Mesendoderm (in vitro differentiated cells): ENCODE measurements around the gene MAMSTR.
A peak's percentile ranks its signal among the peaks of the same experiment; 100 is the strongest.

Experiments used
- DNase-seq: peaks from one replicate; pipeline ENCODE4 v3.0.0; 2013
- H2AK5ac ChIP-seq: 2 replicates; pipeline ENCODE4 v1.6.1; 2013; ENCODE audit warnings: low read length, inconsistent platforms
- H2BK120ac ChIP-seq: 2 replicates; pipeline ENCODE4 v1.6.1; 2013; ENCODE audit warnings: low read depth, mild to moderate bottlenecking, low read length, moderate library complexity, mixed read lengths
- H2BK15ac ChIP-seq: replicated peaks from 2 replicates; pipeline ENCODE4 v1.6.1; 2013; ENCODE audit warnings: low read depth, mild to moderate bottlenecking, moderate library complexity
- H2BK5ac ChIP-seq: 2 replicates; pipeline ENCODE4 v1.6.1; 2013; ENCODE audit warnings: low read length, inconsistent platforms
- H3K18ac ChIP-seq: 2 replicates; pipeline ENCODE4 v1.6.1; 2013; ENCODE audit warnings: mild to moderate bottlenecking, low read length, mixed read lengths
- H3K23ac ChIP-seq: one replicate; pipeline ENCODE4 v1.6.1; 2013; ENCODE audit warnings: low read length
- H3K27ac ChIP-seq: 2 replicates; pipeline ENCODE4 v1.5.1; 2013; ENCODE audit warnings: low read depth, mild to moderate bottlenecking, inconsistent platforms, low read length, moderate library complexity
- H3K27me3 ChIP-seq: 2 replicates; pipeline ENCODE4 v1.6.1; 2013; ENCODE audit warnings: low read length, control low read depth, mild to moderate bottlenecking, inconsistent platforms; ENCODE audit not compliant: insufficient read depth, poor library complexity
- H3K36me3 ChIP-seq: 2 replicates; pipeline ENCODE4 v1.6.1; 2013; ENCODE audit warnings: low read length, inconsistent platforms; ENCODE audit not compliant: control insufficient read depth, insufficient read depth
- H3K4ac ChIP-seq: one replicate; pipeline ENCODE4 v1.6.1; 2013; ENCODE audit warnings: low read depth, mild to moderate bottlenecking, low read length, moderate library complexity
- H3K4me1 ChIP-seq: 2 replicates; pipeline ENCODE4 v1.6.1; 2013; ENCODE audit warnings: low read depth, low read length, inconsistent platforms; ENCODE audit not compliant: control insufficient read depth
- H3K4me2 ChIP-seq: 2 replicates; pipeline ENCODE4 v1.6.1; 2013; ENCODE audit warnings: low read length
- H3K4me3 ChIP-seq: 2 replicates; pipeline ENCODE4 v1.5.1; 2013; ENCODE audit warnings: mild to moderate bottlenecking, low read length
- H3K56ac ChIP-seq: one replicate; pipeline ENCODE4 v1.6.1; 2013; ENCODE audit warnings: low read length
- H3K79me1 ChIP-seq: 2 replicates; pipeline ENCODE4 v1.6.1; 2013; ENCODE audit warnings: low read length, inconsistent platforms
- H3K79me2 ChIP-seq: 2 replicates; pipeline ENCODE4 v1.6.1; 2013; ENCODE audit warnings: mild to moderate bottlenecking, low read length; ENCODE audit not compliant: control insufficient read depth, insufficient read depth
- H3K9ac ChIP-seq: 2 replicates; pipeline ENCODE4 v1.6.1; 2013; ENCODE audit warnings: low read length, inconsistent platforms
- H4K5ac ChIP-seq: one replicate; pipeline ENCODE4 v1.6.1; 2013; ENCODE audit warnings: low read length
- H4K8ac ChIP-seq: one replicate; pipeline ENCODE4 v1.6.1; 2013; ENCODE audit warnings: low read depth, mild to moderate bottlenecking, control low read depth, low read length, moderate library complexity
- WGBS: extraction: QIAGEN DNeasy Blood & Tissue Kit; methylation state at CpG from one replicate; pipeline ENCODE4 v1.1.7; 2013; ENCODE audit warnings: low lambda C conversion rate, missing lambda C conversion rate; ENCODE audit not compliant: insufficient coverage; ENCODE audit errors: extremely low coverage; 5-methylcytosine and 5-hydroxymethylcytosine counted together

MAMSTR gene

GRCh38 chr19:48757741-48758144 is 38.2 kb upstream of the MAMSTR start:
- no peak overlapping the region for H3K4me3 ChIP-seq
- H3K4ac ChIP-seq: no peak overlapping the region
- no peak overlapping the region for H4K8ac ChIP-seq
- no peak overlapping the region for H4K5ac ChIP-seq
- H2AK5ac ChIP-seq: no peak overlapping the region
- H2BK120ac ChIP-seq: no peak overlapping the region
- no peak overlapping the region for H3K23ac ChIP-seq
- no peak overlapping the region for H3K9ac ChIP-seq
- no peaks in the 10 kb centered on the region for H3K27me3 ChIP-seq
- H2BK15ac ChIP-seq: no peak overlapping the region
- no peak overlapping the region for H2BK5ac ChIP-seq
- H3K56ac ChIP-seq: no peak overlapping the region
- H3K4me2 ChIP-seq: no peak overlapping the region
- no peaks in the 10 kb centered on the region for H3K79me1 ChIP-seq
- H3K79me2 ChIP-seq: no peaks in the 10 kb centered on the region
- no peak overlapping the region for H3K27ac ChIP-seq
- DNase-seq: no peak
- no peaks in the 10 kb centered on the region for H3K36me3 ChIP-seq
- H3K18ac ChIP-seq: no peak overlapping the region
- no CpG with 5 or more reads among the region's 14 CpGs for WGBS
- no peaks in the 10 kb centered on the region for H3K4me1 ChIP-seq

DNA sequence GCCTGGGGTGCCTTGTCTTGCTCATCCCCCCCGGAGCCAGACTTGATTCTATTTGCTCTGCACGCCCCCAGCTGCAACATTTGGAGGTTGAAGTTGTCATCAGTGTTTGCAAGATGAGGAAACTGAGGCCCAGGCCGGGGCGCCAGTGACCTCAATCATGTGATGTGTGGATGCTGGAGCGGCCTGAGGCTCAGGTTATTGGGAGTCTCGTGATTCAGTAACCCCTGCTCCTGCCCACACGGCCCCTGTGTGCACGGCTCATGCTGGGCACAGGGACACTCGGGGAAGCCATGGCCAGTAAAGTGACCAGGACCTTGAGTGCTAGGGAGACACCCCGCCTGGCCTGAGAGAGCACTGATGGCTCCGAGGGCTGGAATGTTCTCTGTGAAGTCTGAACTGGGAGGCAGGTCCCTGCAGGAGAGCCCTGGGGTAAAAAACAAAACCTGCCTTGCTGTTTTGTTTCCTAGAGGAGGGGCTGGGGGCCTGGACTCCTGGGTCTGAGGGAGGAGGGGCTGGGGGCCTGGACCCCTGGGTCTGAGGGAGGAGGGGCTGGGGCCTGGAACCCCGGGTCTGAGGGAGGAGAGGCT is 37.7 kb upstream of the MAMSTR start:
- no peak for DNase-seq
- no peak overlapping the region for H3K4ac ChIP-seq
- H3K27ac ChIP-seq: no peak overlapping the region

DNA sequence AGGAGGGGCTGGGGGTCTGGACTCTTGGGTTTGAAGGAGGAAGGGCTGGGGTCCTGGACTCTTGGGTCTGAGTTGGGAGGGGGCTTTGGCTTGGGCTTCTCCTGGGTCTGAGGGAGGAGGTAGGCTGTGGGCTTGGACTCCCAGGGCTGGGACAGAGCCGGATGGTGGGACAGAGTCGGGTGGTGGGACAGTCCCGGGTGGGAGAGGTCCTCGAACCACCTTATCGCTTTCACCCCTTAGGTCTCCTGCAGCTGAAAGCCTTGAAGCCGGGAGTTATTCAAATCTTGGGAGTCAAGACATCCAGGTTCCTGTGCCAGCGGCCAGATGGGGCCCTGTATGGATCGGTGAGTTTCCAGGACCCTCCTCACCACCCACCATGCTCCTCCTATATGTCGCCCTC is 37.2 kb upstream of the MAMSTR start:
- no peak overlapping the region for H3K56ac ChIP-seq
- no peak overlapping the region for H2BK15ac ChIP-seq
- no peak overlapping the region for H3K18ac ChIP-seq
- no CpG with 5 or more reads among the region's 9 CpGs for WGBS
- no peaks in the 10 kb centered on the region for H3K79me1 ChIP-seq
- no peak overlapping the region for H3K4me2 ChIP-seq
- no peaks in the 10 kb centered on the region for H3K36me3 ChIP-seq
- no peak overlapping the region for H2BK120ac ChIP-seq
- H4K8ac ChIP-seq: no peak overlapping the region
- no peak overlapping the region for H3K27ac ChIP-seq
- no peaks in the 10 kb centered on the region for H3K79me2 ChIP-seq
- H2BK5ac ChIP-seq: no peak overlapping the region
- no peak overlapping the region for H3K9ac ChIP-seq
- H3K27me3 ChIP-seq: no peaks in the 10 kb centered on the region
- no peaks in the 10 kb centered on the region for H3K4me1 ChIP-seq
- H3K23ac ChIP-seq: no peak overlapping the region
- DNase-seq: no peak
- H2AK5ac ChIP-seq: no peak overlapping the region
- no peak overlapping the region for H3K4ac ChIP-seq
- H4K5ac ChIP-seq: no peak overlapping the region
- no peak overlapping the region for H3K4me3 ChIP-seq

More for the DNA sequence above, 37.7 kb upstream of the MAMSTR start:
- no peaks in the 10 kb centered on the region for H3K79me1 ChIP-seq
- no peak overlapping the region for H3K18ac ChIP-seq
- H3K27me3 ChIP-seq: no peaks in the 10 kb centered on the region
- WGBS: no CpG with 5 or more reads among the region's 12 CpGs
- H3K4me2 ChIP-seq: no peak overlapping the region
- no peak overlapping the region for H2BK15ac ChIP-seq
- H2AK5ac ChIP-seq: no peak overlapping the region
- no peaks in the 10 kb centered on the region for H3K36me3 ChIP-seq
- H3K4me3 ChIP-seq: no peak overlapping the region
- H4K8ac ChIP-seq: no peak overlapping the region
- no peak overlapping the region for H3K9ac ChIP-seq
- no peak overlapping the region for H2BK120ac ChIP-seq
- no peak overlapping the region for H2BK5ac ChIP-seq
- H3K4me1 ChIP-seq: no peaks in the 10 kb centered on the region
- no peaks in the 10 kb centered on the region for H3K79me2 ChIP-seq
- H4K5ac ChIP-seq: no peak overlapping the region
- H3K56ac ChIP-seq: peak overlapping the region; percentile 34
- H3K23ac ChIP-seq: no peak overlapping the region

GRCh38 chr19:48756212-48756611 is 36.7 kb upstream of the MAMSTR start:
- no peak overlapping the region for H4K5ac ChIP-seq
- H3K4me1 ChIP-seq: no peaks in the 10 kb centered on the region
- no peak overlapping the region for H3K4me3 ChIP-seq
- H3K4ac ChIP-seq: no peak overlapping the region
- H3K36me3 ChIP-seq: no peaks in the 10 kb centered on the region
- H2AK5ac ChIP-seq: no peak overlapping the region
- no peak overlapping the region for H2BK15ac ChIP-seq
- H3K18ac ChIP-seq: no peak overlapping the region
- H3K27me3 ChIP-seq: no peaks in the 10 kb centered on the region
- no peak overlapping the region for H3K23ac ChIP-seq
- H2BK5ac ChIP-seq: no peak overlapping the region
- no CpG with 5 or more reads among the region's 11 CpGs for WGBS
- no peak overlapping the region for H3K9ac ChIP-seq
- H2BK120ac ChIP-seq: no peak overlapping the region
- no peak overlapping the region for H4K8ac ChIP-seq
- DNase-seq: no peak
- no peak overlapping the region for H3K56ac ChIP-seq
- no peak overlapping the region for H3K4me2 ChIP-seq
- peaks cover 2% of the 10 kb centered on the region for H3K79me2 ChIP-seq
- H3K27ac ChIP-seq: no peak overlapping the region
- peaks cover 1% of the 10 kb centered on the region for H3K79me1 ChIP-seq

DNA sequence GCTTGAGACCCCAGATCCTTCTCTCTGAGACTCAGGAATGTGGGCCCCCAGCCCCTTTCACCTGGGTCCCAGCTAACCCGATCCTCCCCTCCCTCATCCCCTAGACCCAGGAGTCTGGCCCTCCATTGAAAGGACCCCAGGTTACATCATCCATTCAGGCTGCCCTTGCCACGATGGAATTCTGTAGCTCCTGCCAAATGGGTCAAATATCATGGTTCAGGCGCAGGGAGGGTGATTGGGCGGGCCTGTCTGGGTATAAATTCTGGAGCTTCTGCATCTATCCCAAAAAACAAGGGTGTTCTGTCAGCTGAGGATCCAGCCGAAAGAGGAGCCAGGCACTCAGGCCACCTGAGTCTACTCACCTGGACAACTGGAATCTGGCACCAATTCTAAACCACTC is 36.3 kb upstream of the MAMSTR start:
- Histone ChIP-seq H4K8ac (no peak overlapping the region), H3K23ac (no peak overlapping the region), H3K4me1 (no peaks in the 10 kb centered on the region), H3K56ac (peak overlapping the region; percentile 49), H3K27me3 (no peaks in the 10 kb centered on the region), H3K18ac (peak overlapping the region; percentile 10), H3K79me2 (peaks cover 2% of the 10 kb centered on the region), H2BK5ac (no peak overlapping the region), H3K27ac (no peak overlapping the region), H2BK15ac (no peak overlapping the region), H2BK120ac (no peak overlapping the region), H2AK5ac (no peak overlapping the region), H4K5ac (no peak overlapping the region), H3K4me2 (no peak overlapping the region), H3K9ac (no peak overlapping the region), H3K4me3 (no peak overlapping the region), H3K4ac (peak overlapping the region; percentile 87), H3K36me3 (no peaks in the 10 kb centered on the region), H3K79me1 (peaks cover 3% of the 10 kb centered on the region)
- WGBS: no CpG with 5 or more reads among the region's 5 CpGs
- DNase-seq: no peak

DNA sequence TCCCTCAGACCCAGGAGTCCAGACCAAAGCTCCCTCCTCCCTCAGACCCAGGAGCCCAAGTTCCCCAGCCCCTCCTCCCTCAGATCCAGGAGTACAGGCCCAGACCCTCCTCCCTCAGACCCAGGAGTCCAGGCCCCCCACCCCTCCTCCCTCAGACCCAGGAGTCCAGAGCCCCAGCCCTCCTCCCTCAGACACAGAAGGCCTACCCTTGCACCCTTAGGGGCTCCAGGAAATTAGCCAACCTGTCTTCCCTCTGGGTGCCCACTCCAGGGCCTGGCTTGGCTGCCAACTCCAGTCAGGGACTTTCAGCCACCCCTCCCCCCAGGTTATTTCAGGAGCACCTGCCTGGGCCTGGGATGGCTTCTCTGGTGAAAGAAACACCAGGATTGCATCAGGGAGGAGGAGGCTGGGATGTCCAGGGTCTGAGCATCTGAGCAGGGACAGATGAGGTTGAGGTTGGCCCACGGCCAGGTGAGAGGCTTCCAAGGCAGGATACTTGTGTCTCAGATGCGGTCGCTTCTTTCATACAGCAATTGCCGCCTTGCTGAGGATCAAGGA is 35.6 kb upstream of the MAMSTR start, which contains the start of gene FGF21:
Gene FGF21 (plus strand): TSS at position 441 of the 558 bp plus-strand sequence. CDS start 713 bp downstream, outside the sequence.
- H3K4me1 ChIP-seq: no peaks in the 10 kb centered on the region
- no peak within 1 kb of the TSS for H3K9ac ChIP-seq
- peak within 1 kb of the TSS; percentile 49 for H3K56ac ChIP-seq
- H3K18ac ChIP-seq: peak within 1 kb of the TSS; percentile 10
- peak; percentile 75 for DNase-seq
- H3K79me2 ChIP-seq: peaks cover 2% of the 10 kb centered on the region
- no CpG with 5 or more reads among the region's 4 CpGs for WGBS
- H4K5ac ChIP-seq: no peak within 1 kb of the TSS
- no peak within 1 kb of the TSS for H2BK5ac ChIP-seq
- H3K79me1 ChIP-seq: peaks cover 3% of the 10 kb centered on the region
- H2AK5ac ChIP-seq: no peak within 1 kb of the TSS
- H3K4ac ChIP-seq: peak within 1 kb of the TSS; percentile 87
- H2BK15ac ChIP-seq: no peak within 1 kb of the TSS
- H2BK120ac ChIP-seq: no peak within 1 kb of the TSS
- H3K4me2 ChIP-seq: no peak within 1 kb of the TSS
- H3K27me3 ChIP-seq: no peaks in the 10 kb centered on the region
- no peak within 1 kb of the TSS for H4K8ac ChIP-seq
- no peak within 1 kb of the TSS for H3K4me3 ChIP-seq
- H3K27ac ChIP-seq: no peak within 1 kb of the TSS
- no peak within 1 kb of the TSS for H3K23ac ChIP-seq
- H3K36me3 ChIP-seq: peaks cover 1% of the 10 kb centered on the region
